PFSK-1 (cell line): Measurements from ENCODE around the gene TOLLIP.
A peak's percentile ranks its signal among the peaks of the same experiment; 100 is the strongest.

Source experiments
- FOXP2 ChIP-seq: optimal IDR thresholded peaks from 2 replicates; pipeline ENCODE3; 2011; ENCODE audit warnings: borderline replicate concordance, control low read depth, inconsistent platforms; ENCODE audit not compliant: insufficient read depth; ENCODE audit errors: extremely low read length, extremely low read depth
- POLR2AphosphoS5 ChIP-seq: IDR thresholded peaks from 2 replicates; pipeline ENCODE4 v1.6.1; 2012; ENCODE audit warnings: low read depth, mild to moderate bottlenecking, control low read depth, low read length, moderate library complexity
- REST ChIP-seq, 2 experiments: IDR thresholded peaks; 2 replicates each; pipeline versions ENCODE4 v1.6.1 to v1.8.0; 2011 to 2012; ENCODE audit warnings: low read depth in 2 of 2, low read length in 2 of 2, control low read depth in 1 of 2, inconsistent platforms in 1 of 2, mild to moderate bottlenecking in 1 of 2, moderate library complexity in 1 of 2; ENCODE audit not compliant: insufficient read depth in 1 of 2
- SIN3A ChIP-seq: IDR thresholded peaks from 2 replicates; pipeline ENCODE4 v1.6.1; 2012; ENCODE audit warnings: mild to moderate bottlenecking, low read length, moderate library complexity, borderline replicate concordance; ENCODE audit not compliant: insufficient read depth
- TAF1 ChIP-seq: IDR thresholded peaks from 2 replicates; pipeline ENCODE4 v1.6.1; 2012; ENCODE audit warnings: low read length, control low read depth, borderline replicate concordance; ENCODE audit not compliant: insufficient read depth

Gene TOLLIP

GRCh38 chr11:1267441-1268100 is 41.9 kb downstream of the TOLLIP start:
- no peak for TF ChIP-seq REST (IDR thresholded peaks at IDR 0.05; ENCODE audit: insufficient read depth in 1 of 2, low read depth in 2 of 2, low read length in 2 of 2)
- no peak for TF ChIP-seq POLR2AphosphoS5
- no peak for TF ChIP-seq TAF1
- TF ChIP-seq SIN3A: no peak
- no peak for TF ChIP-seq FOXP2

DNA sequence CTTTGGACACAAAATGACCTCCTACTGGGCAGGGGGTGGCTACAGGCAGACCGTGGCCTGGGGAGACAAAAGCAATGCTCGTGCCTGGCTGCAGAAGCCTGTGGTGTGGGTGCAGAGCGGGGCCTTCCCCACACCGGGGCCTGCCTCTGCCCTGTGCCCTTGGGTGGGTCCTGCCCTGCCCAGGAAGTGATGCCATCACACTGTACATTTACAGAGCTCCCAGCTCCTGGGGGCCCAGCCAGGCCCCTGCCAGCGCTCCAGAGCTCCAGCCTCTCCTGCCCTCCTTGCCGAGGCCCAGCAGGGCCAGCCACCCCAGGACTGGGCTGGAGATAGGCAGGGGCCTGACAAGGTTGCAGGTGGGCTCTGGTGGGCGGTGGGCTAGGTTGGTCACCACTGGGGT is 46.4 kb downstream of the TOLLIP start:
- no peak for TF ChIP-seq POLR2AphosphoS5
- no peak for TF ChIP-seq SIN3A
- TF ChIP-seq TAF1: no peak
- TF ChIP-seq REST (IDR thresholded peaks at IDR 0.05; ENCODE audit: insufficient read depth in 1 of 2, low read depth in 2 of 2, low read length in 2 of 2): no peak
- no peak for TF ChIP-seq FOXP2

GRCh38 chr11:1262172-1263006 is 47.0 kb downstream of the TOLLIP start:
- TF ChIP-seq FOXP2 (peak; percentile 75), POLR2AphosphoS5 (peak; percentile 97), REST (IDR thresholded peaks at IDR 0.05; ENCODE audit: insufficient read depth in 1 of 2, low read depth in 2 of 2, low read length in 2 of 2) (peak in 1 of 2 experiments; percentile 49; a peak in 1 of 4 replicates), SIN3A (no peak)

DNA sequence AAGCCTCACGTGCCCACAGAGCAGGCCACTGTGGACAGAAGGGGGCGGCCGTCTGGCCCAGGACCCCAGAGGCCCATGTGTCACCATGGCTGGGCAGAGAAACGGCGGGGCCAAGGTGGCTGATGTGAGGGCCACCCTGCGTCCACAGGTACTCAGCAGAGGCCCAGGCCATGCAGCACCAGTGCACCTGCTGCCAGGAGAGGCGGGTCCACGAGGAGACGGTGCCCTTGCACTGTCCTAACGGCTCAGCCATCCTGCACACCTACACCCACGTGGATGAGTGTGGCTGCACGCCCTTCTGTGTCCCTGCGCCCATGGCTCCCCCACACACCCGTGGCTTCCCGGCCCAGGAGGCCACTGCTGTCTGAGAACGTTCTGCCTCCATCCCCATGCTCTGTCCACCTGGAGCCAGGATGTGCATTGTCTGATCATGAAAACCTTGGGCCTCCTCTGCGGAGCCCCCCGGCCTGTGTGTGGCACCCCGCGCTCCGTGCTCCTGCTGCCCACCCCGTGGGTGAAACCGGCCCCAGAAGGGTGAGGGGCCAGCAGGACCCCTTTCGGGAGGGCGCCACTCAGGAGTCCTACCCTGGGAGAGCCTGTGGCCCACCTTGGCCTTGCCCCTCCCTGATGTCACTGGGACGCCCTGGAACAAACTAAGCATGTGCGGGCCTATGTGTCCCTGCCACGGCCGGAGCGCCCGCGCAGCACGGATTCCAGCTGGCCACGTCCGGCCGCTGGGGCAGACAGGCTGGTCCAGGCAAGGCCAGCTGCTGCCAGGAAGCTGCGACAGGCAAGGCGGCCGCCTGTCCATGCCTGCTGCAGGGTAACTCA is 48.0 kb downstream of the TOLLIP start:
- TF ChIP-seq REST (IDR thresholded peaks at IDR 0.05; ENCODE audit: insufficient read depth in 1 of 2, low read depth in 2 of 2, low read length in 2 of 2) (no peak), FOXP2 (no peak), SIN3A (no peak), TAF1 (no peak), POLR2AphosphoS5 (no peak)
